Measurements from ENCODE around the gene PASK.
"Not testable (repeated sequence)": the region's sequence is repeated elsewhere in the genome, so short reads cannot be mapped to it uniquely, and the experiment has no call there.

The PASK gene

GRCh38 chr2:241107031-241107783 is 42.1 kb downstream of the PASK start:
- DNase-seq (ENCODE audit: low read depth in 1 of 2, low spot score in 1 of 2): no peak

- DNase-seq (ENCODE audit: low read depth in 1 of 2, low spot score in 1 of 2): no peak
Observed at GRCh38 chr2:241105641-241106040, 43.6 kb downstream of the PASK start.

GRCh38 chr2:241104611-241105010 is 44.7 kb downstream of the PASK start:
- DNase-seq (ENCODE audit: low read depth in 1 of 2, low spot score in 1 of 2): not testable (repeated sequence)

- no peak for DNase-seq (ENCODE audit: low read depth in 1 of 2, low spot score in 1 of 2)
Observed at GRCh38 chr2:241103176-241103595, 46.1 kb downstream of the PASK start.

- DNase-seq (ENCODE audit: low read depth in 1 of 2, low spot score in 1 of 2): peak; percentile 81 to 85
Observed at GRCh38 chr2:241102239-241102803, 47.0 kb downstream of the PASK start, which contains the start of gene MTERF4. MTERF4 (minus strand) TSS chr2:241102287; CDS start chr2:241102273, 14 bp downstream.

- DNase-seq (ENCODE audit: low read depth in 1 of 2, low spot score in 1 of 2): no peak
Observed at GRCh38 chr2:241099246-241099645, 50.0 kb downstream of the PASK start.

- DNase-seq (ENCODE audit: low read depth in 1 of 2, low spot score in 1 of 2): no peak
Observed at GRCh38 chr2:241096979-241097378, 52.3 kb downstream of the PASK start.

- peak in 1 of 2 donors; percentile 30 for DNase-seq (ENCODE audit: low read depth in 1 of 2, low spot score in 1 of 2)
Observed at GRCh38 chr2:241095594-241096290, 53.5 kb downstream of the PASK start.

GRCh38 chr2:241094924-241095420 is 54.3 kb downstream of the PASK start:
- DNase-seq (ENCODE audit: low read depth in 1 of 2, low spot score in 1 of 2): no peak

- DNase-seq (ENCODE audit: low read depth in 1 of 2, low spot score in 1 of 2): no peak
Observed at GRCh38 chr2:241094172-241094571, 55.1 kb downstream of the PASK start.

- DNase-seq (ENCODE audit: low read depth in 1 of 2, low spot score in 1 of 2): not testable (repeated sequence)
Observed at GRCh38 chr2:241093133-241093781, 56.0 kb downstream of the PASK start.

GRCh38 chr2:241092677-241093076 is 56.6 kb downstream of the PASK start:
- DNase-seq (ENCODE audit: low read depth in 1 of 2, low spot score in 1 of 2): no peak

- no peak for DNase-seq (ENCODE audit: low read depth in 1 of 2, low spot score in 1 of 2)
Observed at GRCh38 chr2:241091734-241092445, 57.4 kb downstream of the PASK start.

GRCh38 chr2:241091201-241091600 is 58.1 kb downstream of the PASK start:
- DNase-seq (ENCODE audit: low read depth in 1 of 2, low spot score in 1 of 2): no peak

GRCh38 chr2:241088791-241089732 is 60.2 kb downstream of the PASK start:
- no peak for DNase-seq (ENCODE audit: low read depth in 1 of 2, low spot score in 1 of 2)

- no peak for DNase-seq (ENCODE audit: low read depth in 1 of 2, low spot score in 1 of 2)
Observed at GRCh38 chr2:241088376-241088775, 60.9 kb downstream of the PASK start.

GRCh38 chr2:241087420-241088268 is 61.6 kb downstream of the PASK start:
- DNase-seq (ENCODE audit: low read depth in 1 of 2, low spot score in 1 of 2): no peak

GRCh38 chr2:241084856-241085444 is 64.3 kb downstream of the PASK start:
- DNase-seq (ENCODE audit: low read depth in 1 of 2, low spot score in 1 of 2): no peak
